ENCODE data around the gene SOX18.

Gene SOX18

GRCh38 chr20:64063389-64064144 is 14.1 kb upstream of the SOX18 start:
- TF ChIP-seq, protein P1, sequence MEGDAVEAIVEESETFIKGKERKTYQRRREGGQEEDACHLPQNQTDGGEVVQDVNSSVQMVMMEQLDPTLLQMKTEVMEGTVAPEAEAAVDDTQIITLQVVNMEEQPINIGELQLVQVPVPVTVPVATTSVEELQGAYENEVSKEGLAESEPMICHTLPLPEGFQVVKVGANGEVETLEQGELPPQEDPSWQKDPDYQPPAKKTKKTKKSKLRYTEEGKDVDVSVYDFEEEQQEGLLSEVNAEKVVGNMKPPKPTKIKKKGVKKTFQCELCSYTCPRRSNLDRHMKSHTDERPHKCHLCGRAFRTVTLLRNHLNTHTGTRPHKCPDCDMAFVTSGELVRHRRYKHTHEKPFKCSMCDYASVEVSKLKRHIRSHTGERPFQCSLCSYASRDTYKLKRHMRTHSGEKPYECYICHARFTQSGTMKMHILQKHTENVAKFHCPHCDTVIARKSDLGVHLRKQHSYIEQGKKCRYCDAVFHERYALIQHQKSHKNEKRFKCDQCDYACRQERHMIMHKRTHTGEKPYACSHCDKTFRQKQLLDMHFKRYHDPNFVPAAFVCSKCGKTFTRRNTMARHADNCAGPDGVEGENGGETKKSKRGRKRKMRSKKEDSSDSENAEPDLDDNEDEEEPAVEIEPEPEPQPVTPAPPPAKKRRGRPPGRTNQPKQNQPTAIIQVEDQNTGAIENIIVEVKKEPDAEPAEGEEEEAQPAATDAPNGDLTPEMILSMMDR (IDR thresholded peaks at IDR 0.05; ENCODE audit: low read depth, low read length), result no peak
- Histone ChIP-seq H3K4me3 (ENCODE audit: low read depth, low read length) (peak overlapping the region; percentile 81), H3K36me3 (no peaks in the 10 kb centered on the region), H3K9me3 (no peaks in the 10 kb centered on the region), H3K4me1 (peaks cover 11% of the 10 kb centered on the region), H3K27me3 (no peaks in the 10 kb centered on the region)
- peak; percentile 50 for DNase-seq

DNA sequence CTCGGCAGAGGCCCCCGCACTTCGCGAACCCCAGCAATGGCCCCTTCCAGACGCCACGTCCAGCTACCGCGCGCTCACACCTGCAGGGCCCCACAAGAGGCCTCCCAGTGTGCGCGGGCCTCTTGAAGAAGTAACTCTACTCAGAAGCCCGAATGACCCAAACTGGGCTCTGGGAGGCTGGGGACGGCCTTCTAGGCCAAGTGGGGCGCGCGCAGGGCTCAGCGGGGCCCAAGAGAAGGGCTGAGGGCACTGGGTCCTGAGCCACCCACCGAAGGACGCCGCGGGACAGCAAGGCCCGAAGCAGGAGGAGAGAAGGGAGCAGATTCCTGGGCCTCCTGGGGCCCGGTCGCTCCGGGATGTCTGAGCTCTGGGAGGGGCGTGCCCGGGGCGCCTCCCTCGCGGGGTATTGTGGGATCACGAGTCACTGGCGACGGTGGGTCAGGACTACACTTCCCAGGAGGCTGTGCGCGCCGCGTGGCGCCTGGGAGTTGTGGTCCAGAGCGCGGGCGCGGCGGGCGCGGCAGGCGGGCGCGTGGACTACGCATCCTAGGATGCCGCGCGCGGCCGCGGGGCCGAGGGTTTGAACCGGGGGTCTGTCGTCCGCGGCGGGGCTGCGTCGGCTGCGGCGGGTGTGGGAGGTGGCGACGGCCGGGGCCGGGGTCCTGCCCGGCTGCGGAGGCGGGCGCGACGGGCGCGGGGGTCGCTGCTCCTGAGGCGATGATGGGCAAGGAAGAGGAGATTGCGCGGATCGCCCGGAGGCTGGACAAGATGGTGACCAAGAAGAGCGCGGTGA is 13.4 kb upstream of the SOX18 start, which contains the start of gene TCEA2:
Gene TCEA2 (plus strand): TSS at position 603 of the 793 bp plus-strand sequence. CDS start 115 bp downstream, at position 718.
- peak within 1 kb of the TSS; percentile 81 for H3K4me3 ChIP-seq (ENCODE audit: low read depth, low read length)
- H3K36me3 ChIP-seq, result no peaks in the 10 kb centered on the region
- no peaks in the 10 kb centered on the region for H3K27me3 ChIP-seq
- H3K4me1 ChIP-seq, result peaks cover 11% of the 10 kb centered on the region
- DNase-seq, result peak; percentile 99
- H3K9me3 ChIP-seq, result no peaks in the 10 kb centered on the region
- TF ChIP-seq, protein P1 (IDR thresholded peaks at IDR 0.05; ENCODE audit: low read depth, low read length), result no peak

- TF ChIP-seq, protein P1 (IDR thresholded peaks at IDR 0.05; ENCODE audit: low read depth, low read length), result no peak
- no peaks in the 10 kb centered on the region for H3K9me3 ChIP-seq
- no peak for DNase-seq
- H3K4me1 ChIP-seq, result peaks cover 15% of the 10 kb centered on the region
- H3K36me3 ChIP-seq, result no peaks in the 10 kb centered on the region
- H3K4me3 ChIP-seq (ENCODE audit: low read depth, low read length), result no peak overlapping the region
- no peaks in the 10 kb centered on the region for H3K27me3 ChIP-seq
Observed at GRCh38 chr20:64062276-64062595, 12.8 kb upstream of the SOX18 start.

DNA sequence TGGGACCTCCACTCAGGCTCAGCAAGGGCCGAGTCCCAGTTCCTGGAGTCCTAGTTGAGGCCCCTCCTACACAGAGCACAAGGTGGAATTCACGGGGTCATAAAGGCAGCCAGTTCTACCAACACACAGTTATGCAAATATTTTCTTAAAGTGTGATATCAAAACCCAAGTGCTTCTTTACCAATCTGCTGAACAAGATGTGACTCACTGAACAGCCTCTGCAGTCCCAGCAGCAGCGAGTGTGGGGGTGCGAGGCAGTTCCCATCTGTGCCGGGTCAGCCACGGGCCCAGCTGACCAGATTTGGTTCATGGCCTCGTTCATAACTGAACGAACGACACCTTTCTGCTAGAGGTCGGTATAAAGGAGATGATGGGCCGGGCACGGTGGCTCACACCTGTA is 9.1 kb upstream of the SOX18 start:
- TF ChIP-seq, protein P1 (IDR thresholded peaks at IDR 0.05; ENCODE audit: low read depth, low read length), result no peak

GRCh38 chr20:64057628-64058498 is 8.4 kb upstream of the SOX18 start:
- Histone ChIP-seq H3K36me3 (no peaks in the 10 kb centered on the region), H3K27me3 (no peaks in the 10 kb centered on the region), H3K9me3 (no peaks in the 10 kb centered on the region), H3K4me3 (ENCODE audit: low read depth, low read length) (no peak overlapping the region), H3K4me1 (peaks cover 36% of the 10 kb centered on the region)
- DNase-seq, result peak; percentile 93
- TF ChIP-seq, protein P1 (IDR thresholded peaks at IDR 0.05; ENCODE audit: low read depth, low read length), result peak; percentile 83

More for the DNA sequence above, 9.1 kb upstream of the SOX18 start:
- Histone ChIP-seq H3K9me3 (no peaks in the 10 kb centered on the region), H3K27me3 (no peaks in the 10 kb centered on the region), H3K4me1 (peaks cover 31% of the 10 kb centered on the region), H3K4me3 (ENCODE audit: low read depth, low read length) (no peak overlapping the region), H3K36me3 (no peaks in the 10 kb centered on the region)
- DNase-seq, result no peak
